ENCODE results near the gene ARL6IP4.
A peak's percentile ranks its signal among the peaks of the same experiment; 100 is the strongest.

The ARL6IP4 gene

DNA sequence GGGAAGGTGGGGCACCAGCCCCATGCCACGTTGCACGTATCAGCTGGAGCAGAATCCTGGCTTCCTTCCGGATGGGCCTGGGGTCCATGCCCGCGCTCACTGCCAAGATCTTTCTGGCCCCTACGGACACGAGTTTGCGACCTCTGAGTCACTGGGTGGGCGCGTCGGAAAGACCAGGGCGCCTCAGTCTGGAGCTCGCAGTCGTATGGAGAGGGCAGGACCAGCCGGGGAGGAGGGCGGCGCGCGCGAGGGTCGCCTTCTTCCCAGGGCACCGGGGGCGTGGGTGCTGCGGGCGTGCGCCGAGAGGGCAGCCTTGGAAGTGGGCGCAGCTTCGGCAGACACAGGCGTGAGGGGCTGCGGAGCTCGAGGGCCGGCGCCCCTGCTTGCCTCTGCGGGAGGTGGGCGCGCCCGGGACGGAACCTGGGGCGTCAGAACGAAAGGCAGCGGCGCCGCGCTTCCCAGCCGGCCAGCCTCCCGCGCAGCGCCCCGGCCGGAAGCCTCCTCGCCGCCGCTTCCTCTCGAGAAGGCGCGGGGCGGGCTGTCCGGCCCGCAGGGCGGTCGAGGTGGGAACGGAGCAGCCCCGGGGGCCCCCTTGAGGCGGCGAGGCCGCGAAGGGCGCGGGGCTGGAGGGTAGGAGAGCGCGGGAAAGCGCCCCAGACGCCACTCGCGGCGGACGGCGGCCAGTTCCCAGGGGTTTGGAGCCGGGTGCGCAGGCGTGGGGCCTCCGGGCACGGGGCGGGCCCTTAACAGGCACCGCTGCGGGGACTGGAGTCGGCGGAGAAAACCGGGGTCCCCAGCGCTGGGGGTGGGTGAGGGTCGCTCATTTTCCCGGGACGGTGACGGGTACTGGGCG is at the start of gene ARL6IP4:
Gene ARL6IP4 (plus strand): TSS at position 499 of the 853 bp plus-strand sequence. CDS start 459 bp downstream, outside the sequence.
- H3K9ac ChIP-seq (ENCODE audit: low read length), result peak within 1 kb of the TSS; percentile 75
- no peaks in the 10 kb centered on the region for H3K27me3 ChIP-seq (replicated peaks; ENCODE audit: insufficient read depth, low read length)
- H3K27ac ChIP-seq (ENCODE audit: low read length), result peak within 1 kb of the TSS; percentile 16; the same call in 1 of the 2 replicates
- H3K79me2 ChIP-seq (ENCODE audit: low read length), result peaks cover 36% of the 10 kb centered on the region
- H3K4me3 ChIP-seq (ENCODE audit: low read length), result peak within 1 kb of the TSS; percentile 74
- DNase-seq, result peak; percentile 54
- no peaks in the 10 kb centered on the region for H3K9me2 ChIP-seq (replicated peaks; ENCODE audit: insufficient read depth, low read length)
- peak within 1 kb of the TSS; percentile 79 for H3K4me2 ChIP-seq (ENCODE audit: low read depth, low read length)
- H3K9me3 ChIP-seq (replicated peaks; ENCODE audit: insufficient read depth, low read length), result no peaks in the 10 kb centered on the region
- no peaks in the 10 kb centered on the region for H3K4me1 ChIP-seq (ENCODE audit: low read length)
- H3K36me3 ChIP-seq (replicated peaks; ENCODE audit: insufficient read depth, low read length), result no peaks in the 10 kb centered on the region
- TF ChIP-seq EZH2 (optimal IDR thresholded peaks at IDR 0.05; ENCODE audit: low read depth, low read length), result no peak
- TF ChIP-seq, protein P1, sequence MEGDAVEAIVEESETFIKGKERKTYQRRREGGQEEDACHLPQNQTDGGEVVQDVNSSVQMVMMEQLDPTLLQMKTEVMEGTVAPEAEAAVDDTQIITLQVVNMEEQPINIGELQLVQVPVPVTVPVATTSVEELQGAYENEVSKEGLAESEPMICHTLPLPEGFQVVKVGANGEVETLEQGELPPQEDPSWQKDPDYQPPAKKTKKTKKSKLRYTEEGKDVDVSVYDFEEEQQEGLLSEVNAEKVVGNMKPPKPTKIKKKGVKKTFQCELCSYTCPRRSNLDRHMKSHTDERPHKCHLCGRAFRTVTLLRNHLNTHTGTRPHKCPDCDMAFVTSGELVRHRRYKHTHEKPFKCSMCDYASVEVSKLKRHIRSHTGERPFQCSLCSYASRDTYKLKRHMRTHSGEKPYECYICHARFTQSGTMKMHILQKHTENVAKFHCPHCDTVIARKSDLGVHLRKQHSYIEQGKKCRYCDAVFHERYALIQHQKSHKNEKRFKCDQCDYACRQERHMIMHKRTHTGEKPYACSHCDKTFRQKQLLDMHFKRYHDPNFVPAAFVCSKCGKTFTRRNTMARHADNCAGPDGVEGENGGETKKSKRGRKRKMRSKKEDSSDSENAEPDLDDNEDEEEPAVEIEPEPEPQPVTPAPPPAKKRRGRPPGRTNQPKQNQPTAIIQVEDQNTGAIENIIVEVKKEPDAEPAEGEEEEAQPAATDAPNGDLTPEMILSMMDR (IDR thresholded peaks at IDR 0.05; ENCODE audit: low read length), result no peak
- no peak for TF ChIP-seq EZH2phosphoT487 (IDR thresholded peaks at IDR 0.05; ENCODE audit: low read length)
- no peaks in the 10 kb centered on the region for H4K20me1 ChIP-seq (ENCODE audit: insufficient read depth, low read length)
- peak within 1 kb of the TSS; percentile 69 for H2AFZ ChIP-seq (ENCODE audit: low read length)
- H3F3A ChIP-seq (ENCODE audit: insufficient read depth, low read length), result no peaks in the 10 kb centered on the region

- H3K4me2 ChIP-seq (ENCODE audit: low read depth, low read length), result no peak overlapping the region
- H3K36me3 ChIP-seq (replicated peaks; ENCODE audit: insufficient read depth, low read length), result no peaks in the 10 kb centered on the region
- H3F3A ChIP-seq (ENCODE audit: insufficient read depth, low read length), result peaks cover 10% of the 10 kb centered on the region; the same call in 1 of the 2 replicates
- H3K9ac ChIP-seq (ENCODE audit: low read length), result no peak overlapping the region
- H3K4me1 ChIP-seq (ENCODE audit: low read length), result peaks cover 21% of the 10 kb centered on the region
- no peaks in the 10 kb centered on the region for H3K27me3 ChIP-seq (replicated peaks; ENCODE audit: insufficient read depth, low read length)
- H3K9me2 ChIP-seq (replicated peaks; ENCODE audit: insufficient read depth, low read length), result no peaks in the 10 kb centered on the region
- no peak overlapping the region for H3K27ac ChIP-seq (ENCODE audit: low read length)
- H4K20me1 ChIP-seq (ENCODE audit: insufficient read depth, low read length), result no peaks in the 10 kb centered on the region
- DNase-seq, result no peak
- no peaks in the 10 kb centered on the region for H3K79me2 ChIP-seq (ENCODE audit: low read length)
- no peaks in the 10 kb centered on the region for H3K9me3 ChIP-seq (replicated peaks; ENCODE audit: insufficient read depth, low read length)
- no peak overlapping the region for H2AFZ ChIP-seq (ENCODE audit: low read length)
- TF ChIP-seq, protein P1 (IDR thresholded peaks at IDR 0.05; ENCODE audit: low read length), result no peak
- TF ChIP-seq EZH2phosphoT487 (IDR thresholded peaks at IDR 0.05; ENCODE audit: low read length), result no peak
- no peak for TF ChIP-seq EZH2 (optimal IDR thresholded peaks at IDR 0.05; ENCODE audit: low read depth, low read length)
- no peak overlapping the region for H3K4me3 ChIP-seq (ENCODE audit: low read length)
These were observed 48.3 kb upstream of the ARL6IP4 start for GRCh38 chr12:122932207-122932606.

GRCh38 chr12:122934722-122935121 is 45.8 kb upstream of the ARL6IP4 start:
- H4K20me1 ChIP-seq (ENCODE audit: insufficient read depth, low read length), result no peaks in the 10 kb centered on the region
- peaks cover 20% of the 10 kb centered on the region for H3F3A ChIP-seq (ENCODE audit: insufficient read depth, low read length)
- no peaks in the 10 kb centered on the region for H3K9me2 ChIP-seq (replicated peaks; ENCODE audit: insufficient read depth, low read length)
- peaks cover 26% of the 10 kb centered on the region for H3K4me1 ChIP-seq (ENCODE audit: low read length)
- no peaks in the 10 kb centered on the region for H3K36me3 ChIP-seq (replicated peaks; ENCODE audit: insufficient read depth, low read length)
- TF ChIP-seq EZH2 (optimal IDR thresholded peaks at IDR 0.05; ENCODE audit: low read depth, low read length) (no peak), EZH2phosphoT487 (IDR thresholded peaks at IDR 0.05; ENCODE audit: low read length) (no peak)
- TF ChIP-seq, protein P1 (IDR thresholded peaks at IDR 0.05; ENCODE audit: low read length), result no peak
- no peak overlapping the region; the same call in 1 of the 2 replicates for H3K9ac ChIP-seq (ENCODE audit: low read length)
- H3K27ac ChIP-seq (ENCODE audit: low read length), result peak overlapping the region; percentile 84
- H3K27me3 ChIP-seq (replicated peaks; ENCODE audit: insufficient read depth, low read length), result no peaks in the 10 kb centered on the region
- H3K4me2 ChIP-seq (ENCODE audit: low read depth, low read length), result no peak overlapping the region
- H3K9me3 ChIP-seq (replicated peaks; ENCODE audit: insufficient read depth, low read length), result no peaks in the 10 kb centered on the region
- H3K79me2 ChIP-seq (ENCODE audit: low read length), result no peaks in the 10 kb centered on the region
- no peak overlapping the region for H3K4me3 ChIP-seq (ENCODE audit: low read length)
- H2AFZ ChIP-seq (ENCODE audit: low read length), result no peak overlapping the region
- DNase-seq, result peak; percentile 65

Measured in MM.1S (cell line).